ENCODE data around the gene CAMTA1.

Gene CAMTA1

DNA sequence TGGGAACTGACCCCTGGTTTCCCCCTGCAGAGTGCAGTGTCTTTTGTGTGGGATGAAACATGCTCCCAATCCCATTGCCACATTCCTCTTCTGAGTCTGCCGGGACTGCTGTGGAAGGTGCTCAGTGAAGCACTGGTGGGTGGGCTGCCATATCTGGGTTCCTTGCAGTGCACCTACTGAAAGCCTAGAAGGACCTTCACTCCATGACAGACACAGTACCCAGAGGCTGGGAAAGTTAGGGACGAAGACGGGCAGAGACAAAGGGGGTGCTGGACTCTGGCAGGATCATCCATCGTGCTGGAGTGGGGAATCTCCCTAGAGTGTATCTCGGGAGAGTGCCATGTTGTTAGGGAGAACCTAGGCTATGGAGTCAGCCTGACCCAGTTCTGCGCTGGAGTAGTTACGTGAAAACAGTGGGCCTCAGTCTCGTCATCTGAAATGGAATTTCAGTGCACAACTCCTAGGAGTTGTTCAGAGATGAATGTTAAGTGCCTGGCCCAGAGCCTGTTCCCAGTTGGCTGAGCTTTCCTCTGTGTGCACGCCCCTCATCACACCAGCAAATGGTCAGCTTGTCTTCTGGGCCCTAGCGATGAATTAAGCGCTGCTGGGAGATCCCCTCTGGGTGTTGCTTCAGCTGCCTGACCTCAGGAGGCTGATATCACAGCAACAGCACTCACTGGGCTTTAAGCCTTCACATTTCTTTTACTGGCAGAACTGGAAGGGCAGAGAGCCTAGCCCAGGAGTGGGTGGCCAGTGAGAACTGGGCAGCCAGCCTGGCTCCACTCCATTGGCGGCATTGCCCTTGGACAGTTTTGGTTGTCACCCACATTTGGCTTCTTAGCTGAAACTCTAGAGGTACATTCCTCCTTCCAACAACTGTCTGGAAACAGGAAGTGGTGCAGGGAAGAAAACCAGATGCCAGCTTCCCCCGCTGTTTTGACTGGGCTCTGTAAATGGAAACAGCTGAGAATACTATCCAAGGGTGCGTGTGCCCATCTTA lies 506.0 kb downstream of the CAMTA1 start:
- no peak overlapping the region for H3K27ac ChIP-seq (ENCODE audit: low read length)
- no peak overlapping the region for H3K9ac ChIP-seq (ENCODE audit: low read depth, low read length)
- no peak overlapping the region for H3K4me2 ChIP-seq (ENCODE audit: insufficient read depth, low read length)
- no peaks in the 10 kb centered on the region for H4K20me1 ChIP-seq (ENCODE audit: insufficient read depth, low read length)
- H3K9me3 ChIP-seq (ENCODE audit: insufficient read depth, low read length, severe bottlenecking), result no peaks in the 10 kb centered on the region
- ATAC-seq (ENCODE audit: insufficient read depth, low read depth) (no peak), DNase-seq (no peak)
- no peak overlapping the region for H2AFZ ChIP-seq (ENCODE audit: low read depth, low read length)
- peaks cover 6% of the 10 kb centered on the region for H3K27me3 ChIP-seq (ENCODE audit: insufficient read depth, low read length, poor library complexity)
- H3K79me2 ChIP-seq (ENCODE audit: insufficient read depth, low read length), result no peaks in the 10 kb centered on the region
- H3K36me3 ChIP-seq (ENCODE audit: insufficient read depth, low read length), result no peaks in the 10 kb centered on the region
- H3K4me3 ChIP-seq (ENCODE audit: low read depth in 1 of 2, low read length in 2 of 2), result no peak overlapping the region
- TF ChIP-seq EZH2 (IDR thresholded peaks at IDR 0.05; ENCODE audit: borderline replicate concordance, low read depth, low read length, severe bottlenecking), result no peak
- TF ChIP-seq, protein P1, sequence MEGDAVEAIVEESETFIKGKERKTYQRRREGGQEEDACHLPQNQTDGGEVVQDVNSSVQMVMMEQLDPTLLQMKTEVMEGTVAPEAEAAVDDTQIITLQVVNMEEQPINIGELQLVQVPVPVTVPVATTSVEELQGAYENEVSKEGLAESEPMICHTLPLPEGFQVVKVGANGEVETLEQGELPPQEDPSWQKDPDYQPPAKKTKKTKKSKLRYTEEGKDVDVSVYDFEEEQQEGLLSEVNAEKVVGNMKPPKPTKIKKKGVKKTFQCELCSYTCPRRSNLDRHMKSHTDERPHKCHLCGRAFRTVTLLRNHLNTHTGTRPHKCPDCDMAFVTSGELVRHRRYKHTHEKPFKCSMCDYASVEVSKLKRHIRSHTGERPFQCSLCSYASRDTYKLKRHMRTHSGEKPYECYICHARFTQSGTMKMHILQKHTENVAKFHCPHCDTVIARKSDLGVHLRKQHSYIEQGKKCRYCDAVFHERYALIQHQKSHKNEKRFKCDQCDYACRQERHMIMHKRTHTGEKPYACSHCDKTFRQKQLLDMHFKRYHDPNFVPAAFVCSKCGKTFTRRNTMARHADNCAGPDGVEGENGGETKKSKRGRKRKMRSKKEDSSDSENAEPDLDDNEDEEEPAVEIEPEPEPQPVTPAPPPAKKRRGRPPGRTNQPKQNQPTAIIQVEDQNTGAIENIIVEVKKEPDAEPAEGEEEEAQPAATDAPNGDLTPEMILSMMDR (IDR thresholded peaks at IDR 0.05; ENCODE audit: borderline replicate concordance, extremely low read depth, low read length, poor library complexity, severe bottlenecking), result no peak
- no peaks in the 10 kb centered on the region for H3K4me1 ChIP-seq (ENCODE audit: insufficient read depth, low read length)

DNA sequence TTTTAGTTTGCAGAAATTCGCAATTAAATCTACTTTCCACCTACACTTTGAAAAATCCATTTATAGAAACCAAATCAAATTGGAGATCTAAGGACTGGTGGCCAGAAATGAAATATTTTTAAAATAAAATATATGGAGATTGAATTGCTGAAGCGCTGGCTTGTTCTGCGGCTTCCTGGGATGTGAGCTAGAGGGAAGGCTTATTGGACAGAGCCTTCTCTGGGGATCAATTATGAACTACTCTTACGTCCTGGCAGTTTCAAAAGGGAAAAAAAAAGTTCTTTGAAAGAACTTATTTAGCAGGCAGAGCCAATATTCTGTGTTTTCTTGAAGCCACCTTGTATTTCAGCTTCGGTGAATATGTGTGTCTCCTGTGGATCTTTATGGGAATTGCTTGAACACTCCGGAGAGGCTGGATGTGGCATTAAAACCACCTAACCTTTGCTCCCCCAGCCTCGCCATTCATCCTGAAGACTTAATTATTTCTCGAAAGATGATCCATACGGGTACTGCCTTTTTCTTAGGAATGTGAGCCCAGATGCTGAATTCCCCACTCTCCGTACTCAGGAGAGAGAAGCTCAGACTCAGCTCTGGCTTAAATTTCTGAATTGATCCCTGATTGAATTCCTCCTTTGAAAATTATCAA lies 506.9 kb downstream of the CAMTA1 start:
- no peaks in the 10 kb centered on the region for H3K4me1 ChIP-seq (ENCODE audit: insufficient read depth, low read length)
- no peak for DNase-seq
- H3K9me3 ChIP-seq (ENCODE audit: insufficient read depth, low read length, severe bottlenecking), result no peaks in the 10 kb centered on the region
- no peak overlapping the region for H3K4me3 ChIP-seq (ENCODE audit: low read depth in 1 of 2, low read length in 2 of 2)
- no peak for ATAC-seq (ENCODE audit: insufficient read depth, low read depth)
- TF ChIP-seq EZH2 (IDR thresholded peaks at IDR 0.05; ENCODE audit: borderline replicate concordance, low read depth, low read length, severe bottlenecking), result no peak
- TF ChIP-seq, protein P1 (IDR thresholded peaks at IDR 0.05; ENCODE audit: borderline replicate concordance, extremely low read depth, low read length, poor library complexity, severe bottlenecking), result no peak
- no peak overlapping the region for H3K27ac ChIP-seq (ENCODE audit: low read length)
- no peaks in the 10 kb centered on the region for H3K79me2 ChIP-seq (ENCODE audit: insufficient read depth, low read length)
- H4K20me1 ChIP-seq (ENCODE audit: insufficient read depth, low read length), result no peaks in the 10 kb centered on the region
- peaks cover 6% of the 10 kb centered on the region for H3K27me3 ChIP-seq (ENCODE audit: insufficient read depth, low read length, poor library complexity)
- no peak overlapping the region for H3K9ac ChIP-seq (ENCODE audit: low read depth, low read length)
- no peak overlapping the region for H2AFZ ChIP-seq (ENCODE audit: low read depth, low read length)
- no peak overlapping the region for H3K4me2 ChIP-seq (ENCODE audit: insufficient read depth, low read length)
- no peaks in the 10 kb centered on the region for H3K36me3 ChIP-seq (ENCODE audit: insufficient read depth, low read length)

DNA sequence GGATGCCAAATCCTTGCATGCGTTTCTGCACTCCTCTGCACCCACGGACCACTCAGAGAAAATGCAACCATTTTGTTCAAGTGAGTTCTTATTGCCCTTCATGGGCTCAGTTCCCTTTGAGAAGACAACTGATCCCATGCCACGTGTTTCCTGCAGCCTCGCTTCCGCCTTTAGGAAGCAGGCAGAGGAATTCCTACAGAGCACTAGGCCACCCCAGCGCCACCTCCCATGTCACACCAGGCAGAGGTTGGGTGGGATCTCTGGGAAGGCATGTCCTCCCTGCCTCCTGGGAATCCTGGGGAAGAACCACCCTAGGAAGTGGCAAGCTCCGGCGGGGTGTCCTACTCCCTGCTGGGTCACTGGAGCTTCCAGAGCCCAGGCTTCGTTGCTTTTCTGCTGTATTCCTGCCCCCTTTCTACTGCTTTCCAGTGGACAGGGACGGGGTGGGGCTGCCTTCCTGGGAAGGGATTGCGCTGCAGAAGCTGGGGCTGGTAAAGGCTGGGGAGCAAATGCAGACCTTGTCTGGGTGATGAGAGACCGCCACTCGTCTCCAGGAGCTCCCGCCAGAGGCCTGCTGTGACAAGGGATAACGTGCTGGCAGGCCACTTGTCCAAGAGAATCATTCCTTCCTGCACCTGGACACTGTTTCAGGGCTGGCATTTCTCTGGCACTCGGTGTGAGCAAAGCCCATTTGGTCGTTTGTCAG lies 507.6 kb downstream of the CAMTA1 start:
- Histone ChIP-seq H4K20me1 (ENCODE audit: insufficient read depth, low read length) (no peaks in the 10 kb centered on the region), H3K27me3 (ENCODE audit: insufficient read depth, low read length, poor library complexity) (peaks cover 6% of the 10 kb centered on the region), H3K4me1 (ENCODE audit: insufficient read depth, low read length) (no peaks in the 10 kb centered on the region), H2AFZ (ENCODE audit: low read depth, low read length) (no peak overlapping the region), H3K9me3 (ENCODE audit: insufficient read depth, low read length, severe bottlenecking) (no peaks in the 10 kb centered on the region), H3K79me2 (ENCODE audit: insufficient read depth, low read length) (no peaks in the 10 kb centered on the region), H3K4me2 (ENCODE audit: insufficient read depth, low read length) (no peak overlapping the region), H3K9ac (ENCODE audit: low read depth, low read length) (no peak overlapping the region), H3K4me3 (ENCODE audit: low read depth in 1 of 2, low read length in 2 of 2) (no peak overlapping the region), H3K36me3 (ENCODE audit: insufficient read depth, low read length) (no peaks in the 10 kb centered on the region), H3K27ac (ENCODE audit: low read length) (no peak overlapping the region)
- DNase-seq, result no peak
- TF ChIP-seq, protein P1 (IDR thresholded peaks at IDR 0.05; ENCODE audit: borderline replicate concordance, extremely low read depth, low read length, poor library complexity, severe bottlenecking), result no peak
- TF ChIP-seq EZH2 (IDR thresholded peaks at IDR 0.05; ENCODE audit: borderline replicate concordance, low read depth, low read length, severe bottlenecking), result no peak
- ATAC-seq (ENCODE audit: insufficient read depth, low read depth), result no peak

Data from DND-41 (cell line).